Neural cell (in vitro differentiated cells): ENCODE results near the gene CD3G. TPM values are rescaled to one million over a fixed set of nuclear protein-coding genes. Genes with fewer than 3 reads are reported as not detected.

Source experiments
- H2AFZ ChIP-seq: fragments of 200-600, 300-800 bp; sonication (generic), shearing (Covaris generic); 2 replicates; pipeline ENCODE4 v1.6.0; 2014; ENCODE audit warnings: low read depth, mild to moderate bottlenecking, antibody characterized with exemption, low read length, moderate library complexity
- H3F3A ChIP-seq: fragments of 200-600 bp; shearing (Covaris generic); 2 replicates; pipeline ENCODE4 v1.6.1; 2016; ENCODE audit warnings: mild to moderate bottlenecking, moderate library complexity, mixed read lengths, antibody characterized with exemption, low read length; ENCODE audit not compliant: insufficient read depth, poor library complexity, severe bottlenecking
- H3K27ac ChIP-seq: fragments of 200-600, 300-800 bp; sonication (generic), shearing (Covaris generic); 2 replicates; pipeline ENCODE4 v1.5.1; 2014; ENCODE audit warnings: mild to moderate bottlenecking, low read length, moderate library complexity
- H3K27me3 ChIP-seq: fragments of 300-800, 200-600 bp; sonication (generic), shearing (Covaris generic); 2 replicates; pipeline ENCODE4 v1.6.0; 2014; ENCODE audit warnings: mild to moderate bottlenecking, low read depth, low read length, moderate library complexity; ENCODE audit not compliant: insufficient read depth
- H3K36me3 ChIP-seq: fragments of 300-800, 200-600 bp; sonication (generic), shearing (Covaris generic); 2 replicates; pipeline ENCODE4 v1.5.1; 2014; ENCODE audit warnings: mild to moderate bottlenecking, antibody characterized with exemption, low read length, moderate library complexity; ENCODE audit not compliant: insufficient read depth
- H3K4me2 ChIP-seq: fragments of 300-800, 200-600 bp; sonication (generic), shearing (Covaris generic); 2 replicates; pipeline ENCODE4 v1.6.0; 2014; ENCODE audit warnings: mild to moderate bottlenecking, low read length
- H3K4me3 ChIP-seq: fragments of 300-800, 200-600 bp; sonication (generic), shearing (Covaris generic); 2 replicates; pipeline ENCODE4 v1.5.1; 2014; ENCODE audit warnings: mild to moderate bottlenecking, low read length, moderate library complexity
- H3K79me2 ChIP-seq: fragments of 200-600 bp; shearing (Covaris generic); replicated peaks from 2 replicates; pipeline ENCODE4 v1.6.0; 2014; ENCODE audit warnings: mild to moderate bottlenecking, low read length, moderate library complexity; ENCODE audit not compliant: insufficient read depth
- H3K9ac ChIP-seq: fragments of 300-800, 200-600 bp; sonication (generic), shearing (Covaris generic); 2 replicates; pipeline ENCODE4 v1.6.1; 2016; ENCODE audit warnings: mild to moderate bottlenecking, low read length, mixed read lengths
- H3K9me2 ChIP-seq: fragments of 200-600 bp; shearing (Covaris generic); 2 replicates; pipeline ENCODE4 v1.6.1; 2016; ENCODE audit warnings: mild to moderate bottlenecking, low read length, mixed read lengths; ENCODE audit not compliant: insufficient read depth
- H3K9me3 ChIP-seq: fragments of 200-600, 300-800 bp; sonication (generic), shearing (Covaris generic); 2 replicates; pipeline ENCODE4 v1.6.1; 2016; ENCODE audit warnings: mild to moderate bottlenecking, mixed run types, low read length, moderate library complexity, mixed read lengths
- H4K20me1 ChIP-seq: fragments of 200-600 bp; shearing (Covaris generic); 2 replicates; pipeline ENCODE4 v1.6.1; 2016; ENCODE audit warnings: mild to moderate bottlenecking, mixed run types; ENCODE audit not compliant: insufficient read depth
- EP300 ChIP-seq: fragments of 450-650 bp; conservative IDR thresholded peaks from 2 replicates; pipeline ENCODE4 v1.6.1; 2014; ENCODE audit warnings: antibody characterized with exemption, mild to moderate bottlenecking, moderate library complexity; ENCODE audit not compliant: poor library complexity, severe bottlenecking
- EZH2 ChIP-seq: fragments of 200-600, 300-800 bp; shearing (Covaris generic), sonication (generic); IDR thresholded peaks from 2 replicates; pipeline ENCODE4 v1.6.1; 2014; ENCODE audit warnings: antibody characterized with exemption, low read length, borderline replicate concordance, mild to moderate bottlenecking; ENCODE audit not compliant: insufficient read depth, poor library complexity, severe bottlenecking
- MXI1 ChIP-seq: fragments of 450-650 bp; conservative IDR thresholded peaks from 2 replicates; pipeline ENCODE4 v1.6.1; 2014; ENCODE audit warnings: antibody characterized with exemption, mild to moderate bottlenecking; ENCODE audit not compliant: poor library complexity, severe bottlenecking
- POLR2AphosphoS5 ChIP-seq: IDR thresholded peaks from 2 replicates; pipeline ENCODE4 v1.6.1; 2012
- RAD21 ChIP-seq: fragments of 450-650 bp; conservative IDR thresholded peaks from 2 replicates; pipeline ENCODE4 v1.6.1; 2014; ENCODE audit warnings: antibody characterized with exemption, mild to moderate bottlenecking, moderate library complexity
- SMC3 ChIP-seq: fragments of 450-650 bp; conservative IDR thresholded peaks from 2 replicates; pipeline ENCODE4 v1.6.1; 2014; ENCODE audit warnings: antibody characterized with exemption, mild to moderate bottlenecking, moderate library complexity; ENCODE audit not compliant: poor library complexity
- TAF1 ChIP-seq: IDR thresholded peaks from 2 replicates; pipeline ENCODE4 v1.6.1; 2012; ENCODE audit warnings: low read depth
- polyA plus RNA-seq: library from polyadenylated mRNA; depleted of rRNA; stranded (reverse); fragments of >200 nt; gene quantifications from 2 replicates; pipeline ENCODE4 v1.2.3, GENCODE V29; 2014
- TF ChIP-seq, protein P1 (sequence below): fragments of 450-650 bp; IDR thresholded peaks from 2 replicates; pipeline ENCODE4 v1.5.1; 2014; ENCODE audit warnings: antibody characterized with exemption, mild to moderate bottlenecking, moderate library complexity; ENCODE audit not compliant: poor library complexity, severe bottlenecking
- TF ChIP-seq, protein P2 (sequence below): IDR thresholded peaks from 2 replicates; pipeline ENCODE4 v1.6.1; 2012; ENCODE audit warnings: borderline replicate concordance

CD3G gene
- polyA plus RNA-seq, 1 donor from 2014 or later: not detected

DNA sequence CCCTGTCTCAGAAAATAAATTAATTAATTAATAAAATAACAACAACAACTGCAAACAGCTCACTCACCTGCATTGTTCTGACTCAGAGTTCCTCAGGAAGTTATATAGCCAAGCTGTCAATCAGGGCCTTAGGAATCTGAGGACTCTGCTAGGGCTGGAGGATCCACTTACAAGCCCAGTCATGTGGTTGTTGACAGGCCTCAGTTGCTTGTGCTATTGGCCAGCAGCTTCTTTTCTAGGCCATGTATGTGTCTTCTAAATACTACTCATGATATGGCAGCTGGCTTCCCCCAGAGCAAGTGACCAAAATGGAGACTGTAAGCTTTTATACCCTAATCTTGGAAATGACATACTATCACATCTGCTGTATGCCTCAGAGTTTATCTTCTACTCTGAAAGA, 36.4 kb downstream of the CD3G start:
- Histone ChIP-seq H3K79me2 (no peaks in the 10 kb centered on the region), H3F3A (no peaks in the 10 kb centered on the region), H3K4me2 (no peak overlapping the region), H3K27ac (no peak overlapping the region), H3K27me3 (no peaks in the 10 kb centered on the region), H2AFZ (no peak overlapping the region), H3K9me3 (no peaks in the 10 kb centered on the region), H3K9ac (no peak overlapping the region), H3K4me3 (no peak overlapping the region), H4K20me1 (no peaks in the 10 kb centered on the region), H3K9me2 (no peaks in the 10 kb centered on the region), H3K36me3 (no peaks in the 10 kb centered on the region)
- TF ChIP-seq MXI1 (no peak), TAF1 (no peak), EZH2 (no peak), EP300 (no peak), POLR2AphosphoS5 (no peak), SMC3 (no peak), RAD21 (no peak)
- TF ChIP-seq, protein P1, sequence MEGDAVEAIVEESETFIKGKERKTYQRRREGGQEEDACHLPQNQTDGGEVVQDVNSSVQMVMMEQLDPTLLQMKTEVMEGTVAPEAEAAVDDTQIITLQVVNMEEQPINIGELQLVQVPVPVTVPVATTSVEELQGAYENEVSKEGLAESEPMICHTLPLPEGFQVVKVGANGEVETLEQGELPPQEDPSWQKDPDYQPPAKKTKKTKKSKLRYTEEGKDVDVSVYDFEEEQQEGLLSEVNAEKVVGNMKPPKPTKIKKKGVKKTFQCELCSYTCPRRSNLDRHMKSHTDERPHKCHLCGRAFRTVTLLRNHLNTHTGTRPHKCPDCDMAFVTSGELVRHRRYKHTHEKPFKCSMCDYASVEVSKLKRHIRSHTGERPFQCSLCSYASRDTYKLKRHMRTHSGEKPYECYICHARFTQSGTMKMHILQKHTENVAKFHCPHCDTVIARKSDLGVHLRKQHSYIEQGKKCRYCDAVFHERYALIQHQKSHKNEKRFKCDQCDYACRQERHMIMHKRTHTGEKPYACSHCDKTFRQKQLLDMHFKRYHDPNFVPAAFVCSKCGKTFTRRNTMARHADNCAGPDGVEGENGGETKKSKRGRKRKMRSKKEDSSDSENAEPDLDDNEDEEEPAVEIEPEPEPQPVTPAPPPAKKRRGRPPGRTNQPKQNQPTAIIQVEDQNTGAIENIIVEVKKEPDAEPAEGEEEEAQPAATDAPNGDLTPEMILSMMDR: no peak
- TF ChIP-seq, protein P2, sequence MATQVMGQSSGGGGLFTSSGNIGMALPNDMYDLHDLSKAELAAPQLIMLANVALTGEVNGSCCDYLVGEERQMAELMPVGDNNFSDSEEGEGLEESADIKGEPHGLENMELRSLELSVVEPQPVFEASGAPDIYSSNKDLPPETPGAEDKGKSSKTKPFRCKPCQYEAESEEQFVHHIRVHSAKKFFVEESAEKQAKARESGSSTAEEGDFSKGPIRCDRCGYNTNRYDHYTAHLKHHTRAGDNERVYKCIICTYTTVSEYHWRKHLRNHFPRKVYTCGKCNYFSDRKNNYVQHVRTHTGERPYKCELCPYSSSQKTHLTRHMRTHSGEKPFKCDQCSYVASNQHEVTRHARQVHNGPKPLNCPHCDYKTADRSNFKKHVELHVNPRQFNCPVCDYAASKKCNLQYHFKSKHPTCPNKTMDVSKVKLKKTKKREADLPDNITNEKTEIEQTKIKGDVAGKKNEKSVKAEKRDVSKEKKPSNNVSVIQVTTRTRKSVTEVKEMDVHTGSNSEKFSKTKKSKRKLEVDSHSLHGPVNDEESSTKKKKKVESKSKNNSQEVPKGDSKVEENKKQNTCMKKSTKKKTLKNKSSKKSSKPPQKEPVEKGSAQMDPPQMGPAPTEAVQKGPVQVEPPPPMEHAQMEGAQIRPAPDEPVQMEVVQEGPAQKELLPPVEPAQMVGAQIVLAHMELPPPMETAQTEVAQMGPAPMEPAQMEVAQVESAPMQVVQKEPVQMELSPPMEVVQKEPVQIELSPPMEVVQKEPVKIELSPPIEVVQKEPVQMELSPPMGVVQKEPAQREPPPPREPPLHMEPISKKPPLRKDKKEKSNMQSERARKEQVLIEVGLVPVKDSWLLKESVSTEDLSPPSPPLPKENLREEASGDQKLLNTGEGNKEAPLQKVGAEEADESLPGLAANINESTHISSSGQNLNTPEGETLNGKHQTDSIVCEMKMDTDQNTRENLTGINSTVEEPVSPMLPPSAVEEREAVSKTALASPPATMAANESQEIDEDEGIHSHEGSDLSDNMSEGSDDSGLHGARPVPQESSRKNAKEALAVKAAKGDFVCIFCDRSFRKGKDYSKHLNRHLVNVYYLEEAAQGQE: no peak

DNA sequence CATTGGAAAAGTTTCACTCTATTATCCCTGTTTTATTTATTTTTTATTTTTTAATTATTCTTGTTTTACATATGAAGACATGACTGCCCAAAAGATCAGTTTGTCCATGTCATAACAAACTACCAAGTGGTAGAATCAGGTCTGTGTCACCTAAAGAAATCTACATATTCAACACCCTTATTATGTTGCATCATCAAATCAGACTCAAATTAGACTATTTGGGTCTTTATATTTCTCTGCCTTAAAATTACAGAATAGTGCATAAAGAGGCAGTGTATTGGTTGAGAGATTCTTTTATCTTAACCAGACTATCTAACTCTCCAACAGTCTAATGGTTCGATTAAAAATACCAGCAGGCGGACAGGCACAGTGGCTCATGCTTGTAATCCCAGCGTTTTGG, 38.8 kb downstream of the CD3G start:
- TF ChIP-seq POLR2AphosphoS5: no peak
- no peak for TF ChIP-seq EZH2
- TF ChIP-seq SMC3: no peak
- TF ChIP-seq, protein P2: no peak
- TF ChIP-seq EP300: no peak
- TF ChIP-seq RAD21: no peak
- no peak for TF ChIP-seq MXI1
- no peak for TF ChIP-seq TAF1
- TF ChIP-seq, protein P1: no peak
- Histone ChIP-seq H3K9me3 (no peaks in the 10 kb centered on the region), H3K79me2 (no peaks in the 10 kb centered on the region), H3K9ac (no peak overlapping the region), H2AFZ (no peak overlapping the region), H3K27me3 (no peaks in the 10 kb centered on the region), H3F3A (no peaks in the 10 kb centered on the region), H3K36me3 (no peaks in the 10 kb centered on the region), H4K20me1 (no peaks in the 10 kb centered on the region), H3K9me2 (no peaks in the 10 kb centered on the region), H3K4me2 (no peak overlapping the region), H3K4me3 (no peak overlapping the region), H3K27ac (no peak overlapping the region)
